Fibroblast of skin of back (primary cell): ENCODE results near the gene BCL10.
"Not testable (repeated sequence)": the region's sequence is repeated elsewhere in the genome, so short reads cannot be mapped to it uniquely, and the experiment has no call there.

ENCODE experiments used
- DNase-seq: peaks from one replicate; pipeline ENCODE4 v3.0.0-alpha.2; 2013

BCL10 gene

GRCh38 chr1:85264150-85264549 lies 12.3 kb downstream of the BCL10 start:
- DNase-seq, result no peak

- no peak for DNase-seq
Measured at GRCh38 chr1:85262985-85263384, 13.4 kb downstream of the BCL10 start.

- peak; percentile 57 for DNase-seq
Measured at GRCh38 chr1:85259912-85260274, 16.5 kb downstream of the BCL10 start.

- peak; percentile 90 for DNase-seq
Measured at GRCh38 chr1:85259118-85259911, 17.1 kb downstream of the BCL10 start, which contains the start of gene C1orf52. C1orf52 (minus strand) TSS chr1:85259662; CDS start chr1:85259633, 29 bp downstream.

GRCh38 chr1:85258536-85259117 lies 17.8 kb downstream of the BCL10 start:
- DNase-seq, result peak; percentile 36

- not testable (repeated sequence) for DNase-seq
Measured at GRCh38 chr1:85249042-85249441, 27.4 kb downstream of the BCL10 start.

- no peak for DNase-seq
Measured at GRCh38 chr1:85245891-85246290, 30.5 kb downstream of the BCL10 start.

- no peak for DNase-seq
Measured at GRCh38 chr1:85245456-85245855, 31.0 kb downstream of the BCL10 start.

- peak; percentile 53 for DNase-seq
Measured at GRCh38 chr1:85244271-85245061, 32.0 kb downstream of the BCL10 start.

GRCh38 chr1:85243372-85243771 lies 33.1 kb downstream of the BCL10 start:
- DNase-seq, result no peak

GRCh38 chr1:85240643-85241042 lies 35.8 kb downstream of the BCL10 start:
- no peak for DNase-seq

GRCh38 chr1:85240174-85240601 lies 36.2 kb downstream of the BCL10 start:
- DNase-seq, result peak; percentile 69

- no peak for DNase-seq
Measured at GRCh38 chr1:85237613-85238012, 38.8 kb downstream of the BCL10 start.

GRCh38 chr1:85230305-85230977 lies 46.0 kb downstream of the BCL10 start:
- no peak for DNase-seq

- no peak for DNase-seq
Measured at GRCh38 chr1:85229574-85230097, 46.8 kb downstream of the BCL10 start.

GRCh38 chr1:85228972-85229371 lies 47.5 kb downstream of the BCL10 start:
- DNase-seq, result no peak

GRCh38 chr1:85225624-85226380 lies 50.6 kb downstream of the BCL10 start:
- peak; percentile 35 for DNase-seq

- DNase-seq, result no peak
Measured at GRCh38 chr1:85224734-85225623, 51.5 kb downstream of the BCL10 start.

- no peak for DNase-seq
Measured at GRCh38 chr1:85224295-85224694, 52.1 kb downstream of the BCL10 start.

GRCh38 chr1:85223334-85223733 lies 53.1 kb downstream of the BCL10 start:
- no peak for DNase-seq

GRCh38 chr1:85220756-85221201 lies 55.7 kb downstream of the BCL10 start:
- peak; percentile 74 for DNase-seq
